ENCODE results near the gene FLNB.

Gene FLNB

DNA sequence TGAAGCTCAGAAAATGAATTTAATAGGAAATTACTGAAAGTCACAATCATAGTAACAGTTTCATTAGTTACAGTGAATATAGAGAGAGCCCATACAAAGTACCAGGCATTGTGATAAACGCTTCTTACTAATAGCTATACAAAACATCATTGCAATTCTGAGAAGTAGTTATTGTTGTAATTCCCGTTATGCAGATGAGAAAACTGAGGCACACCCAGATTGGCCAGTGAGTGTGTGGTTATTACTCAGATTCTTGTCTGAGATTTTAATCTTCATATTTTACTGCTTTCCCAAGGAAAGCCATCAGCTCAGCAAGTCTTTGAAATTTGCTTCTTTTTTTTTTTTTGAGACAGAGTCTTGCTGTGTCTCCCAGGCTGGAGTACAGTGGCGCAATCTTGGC, 14.3 kb downstream of the FLNB start:
- no peaks in the 10 kb centered on the region for H3F3A ChIP-seq (ENCODE audit: low read depth)
- H2AFZ ChIP-seq (ENCODE audit: low read length): no peak overlapping the region
- TF ChIP-seq CTCF (conservative IDR thresholded peaks at IDR 0.05; ENCODE audit: low read length): no peak
- no peak for TF ChIP-seq EZH2phosphoT487 (IDR thresholded peaks at IDR 0.05; ENCODE audit: borderline replicate concordance)
- no peaks in the 10 kb centered on the region for H3K9me3 ChIP-seq (ENCODE audit: insufficient read depth, low read depth, low read length)
- peaks cover 3% of the 10 kb centered on the region for H3K4me1 ChIP-seq (ENCODE audit: insufficient read depth, low read length, poor library complexity, severe bottlenecking)
- no peaks in the 10 kb centered on the region for H3K9me2 ChIP-seq (replicated peaks; ENCODE audit: low read depth, low read length)
- H3K36me3 ChIP-seq (ENCODE audit: insufficient read depth, low read length): no peaks in the 10 kb centered on the region
- H3K79me2 ChIP-seq (ENCODE audit: insufficient read depth, low read length): peaks cover 39% of the 10 kb centered on the region; the same call in 1 of the 2 replicates
- H4K20me1 ChIP-seq (ENCODE audit: insufficient read depth, low read length, poor library complexity, severe bottlenecking): no peaks in the 10 kb centered on the region
- no peaks in the 10 kb centered on the region for H3K27me3 ChIP-seq (ENCODE audit: insufficient read depth, low read length, poor library complexity, severe bottlenecking)
- no peak overlapping the region for H3K4me2 ChIP-seq (ENCODE audit: low read depth, low read length, poor library complexity, severe bottlenecking)
- H3K4me3 ChIP-seq (ENCODE audit: low read length, poor library complexity, severe bottlenecking): no peak overlapping the region
- no peak overlapping the region for H3K9ac ChIP-seq (ENCODE audit: low read depth, low read length, poor library complexity, severe bottlenecking)

DNA sequence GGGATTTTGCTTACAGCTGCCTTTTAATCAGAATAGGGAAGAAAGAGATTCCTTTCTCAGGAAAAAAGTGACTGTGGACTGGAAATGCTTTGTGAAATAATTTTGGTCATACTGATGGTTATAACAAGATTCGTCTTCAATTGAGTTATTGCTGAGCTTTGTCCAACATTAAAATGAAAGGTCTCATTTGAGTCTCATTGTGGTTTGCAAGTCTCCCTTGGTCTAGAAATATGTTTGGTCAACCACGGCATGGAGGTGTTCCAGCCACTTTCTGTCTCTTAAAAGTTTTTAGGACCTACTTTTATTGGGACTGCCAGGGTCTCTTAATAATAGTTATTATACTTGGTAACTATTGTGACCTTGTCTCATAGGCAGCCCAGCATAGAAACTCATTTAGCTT, 15.3 kb downstream of the FLNB start:
- Histone ChIP-seq H3K4me3 (ENCODE audit: low read length, poor library complexity, severe bottlenecking) (no peak overlapping the region), H4K20me1 (ENCODE audit: insufficient read depth, low read length, poor library complexity, severe bottlenecking) (no peaks in the 10 kb centered on the region), H3K4me1 (ENCODE audit: insufficient read depth, low read length, poor library complexity, severe bottlenecking) (peaks cover 3% of the 10 kb centered on the region), H3K27me3 (ENCODE audit: insufficient read depth, low read length, poor library complexity, severe bottlenecking) (no peaks in the 10 kb centered on the region), H3K36me3 (ENCODE audit: insufficient read depth, low read length) (no peaks in the 10 kb centered on the region), H3K9me3 (ENCODE audit: insufficient read depth, low read depth, low read length) (no peaks in the 10 kb centered on the region), H3K79me2 (ENCODE audit: insufficient read depth, low read length) (peaks cover 42% of the 10 kb centered on the region; the same call in 1 of the 2 replicates), H3K9ac (ENCODE audit: low read depth, low read length, poor library complexity, severe bottlenecking) (no peak overlapping the region), H3K4me2 (ENCODE audit: low read depth, low read length, poor library complexity, severe bottlenecking) (no peak overlapping the region), H3K9me2 (replicated peaks; ENCODE audit: low read depth, low read length) (no peaks in the 10 kb centered on the region), H2AFZ (ENCODE audit: low read length) (no peak overlapping the region), H3F3A (ENCODE audit: low read depth) (no peaks in the 10 kb centered on the region)
- TF ChIP-seq EZH2phosphoT487 (IDR thresholded peaks at IDR 0.05; ENCODE audit: borderline replicate concordance): no peak
- TF ChIP-seq CTCF (conservative IDR thresholded peaks at IDR 0.05; ENCODE audit: low read length): no peak

- Histone ChIP-seq H3K27me3 (ENCODE audit: insufficient read depth, low read length, poor library complexity, severe bottlenecking) (no peaks in the 10 kb centered on the region), H2AFZ (ENCODE audit: low read length) (no peak overlapping the region), H3K4me1 (ENCODE audit: insufficient read depth, low read length, poor library complexity, severe bottlenecking) (no peaks in the 10 kb centered on the region), H3K36me3 (ENCODE audit: insufficient read depth, low read length) (no peaks in the 10 kb centered on the region), H3K9me2 (replicated peaks; ENCODE audit: low read depth, low read length) (no peaks in the 10 kb centered on the region), H4K20me1 (ENCODE audit: insufficient read depth, low read length, poor library complexity, severe bottlenecking) (no peaks in the 10 kb centered on the region), H3K79me2 (ENCODE audit: insufficient read depth, low read length) (peaks cover 45% of the 10 kb centered on the region; the same call in 1 of the 2 replicates), H3K4me3 (ENCODE audit: low read length, poor library complexity, severe bottlenecking) (no peak overlapping the region), H3K9me3 (ENCODE audit: insufficient read depth, low read depth, low read length) (no peaks in the 10 kb centered on the region), H3K4me2 (ENCODE audit: low read depth, low read length, poor library complexity, severe bottlenecking) (no peak overlapping the region), H3K9ac (ENCODE audit: low read depth, low read length, poor library complexity, severe bottlenecking) (no peak overlapping the region), H3F3A (ENCODE audit: low read depth) (no peaks in the 10 kb centered on the region)
- TF ChIP-seq EZH2phosphoT487 (IDR thresholded peaks at IDR 0.05; ENCODE audit: borderline replicate concordance) (no peak), CTCF (conservative IDR thresholded peaks at IDR 0.05; ENCODE audit: low read length) (no peak)
Observed at GRCh38 chr3:58025406-58025805, 17.2 kb downstream of the FLNB start.

All from Loucy (cell line).